ENCODE measurements around the gene CRYGN.

DNA sequence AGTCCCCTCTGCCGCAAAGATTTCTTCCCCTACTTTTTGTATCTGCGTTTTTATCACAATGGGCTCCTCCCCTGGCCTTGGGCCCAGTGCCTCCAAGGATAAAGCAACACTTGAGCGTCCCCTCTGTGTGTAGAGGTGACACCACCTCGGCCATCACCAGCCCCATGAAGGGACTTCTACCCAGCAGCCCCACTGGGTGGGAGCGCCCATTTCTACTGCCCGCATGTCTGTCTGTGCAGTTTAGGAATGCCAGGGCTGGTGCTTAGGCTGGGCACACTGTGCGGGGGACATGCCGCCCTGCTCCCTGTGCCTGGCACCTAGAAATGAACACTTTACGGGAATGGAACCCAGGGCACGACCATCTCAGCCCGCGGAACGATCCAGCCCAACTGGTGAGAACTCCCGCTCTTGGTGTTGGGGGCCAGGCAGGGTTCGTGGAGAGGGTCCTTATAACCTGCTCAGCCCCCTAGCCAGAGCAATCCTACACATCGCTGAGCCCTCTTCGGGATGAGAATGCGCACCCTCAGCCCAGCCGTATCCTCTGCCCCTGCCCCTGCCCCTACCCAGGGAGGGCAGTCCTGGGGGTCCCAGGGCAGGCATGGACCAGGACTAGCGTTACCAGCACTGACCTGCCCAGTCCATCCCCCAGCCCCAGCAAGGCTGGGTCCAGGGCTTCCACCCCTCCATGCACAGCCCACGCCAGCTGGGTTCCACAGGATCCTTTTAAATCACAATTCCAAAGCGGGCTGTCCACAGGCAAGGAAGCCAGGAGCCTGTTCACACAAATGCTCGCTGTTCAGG lies 12.8 kb downstream of the CRYGN start:
- TF ChIP-seq EZH2phosphoT487 (IDR thresholded peaks at IDR 0.05; ENCODE audit: borderline replicate concordance, low read depth) (no peak), RAD21 (IDR thresholded peaks at IDR 0.05; ENCODE audit: low read length) (no peak), REST (IDR thresholded peaks at IDR 0.05; ENCODE audit: low read depth, low read length) (no peak), YY1 (IDR thresholded peaks at IDR 0.05; ENCODE audit: low read depth) (no peak), SMC3 (IDR thresholded peaks at IDR 0.05; ENCODE audit: low read depth, low read length) (no peak), GABPA (IDR thresholded peaks at IDR 0.05; ENCODE audit: low read depth) (no peak; the same call in 1 of the 2 replicates), CHD2 (IDR thresholded peaks at IDR 0.05; ENCODE audit: low read length, partially characterized antibody) (no peak), TAF1 (IDR thresholded peaks at IDR 0.05; ENCODE audit: borderline replicate concordance, low read depth, low read length) (no peak), NRF1 (IDR thresholded peaks at IDR 0.05; ENCODE audit: low read depth, low read length) (no peak), EP300 (IDR thresholded peaks at IDR 0.05; ENCODE audit: borderline replicate concordance in 1 of 2, low read depth in 1 of 2, low read length in 1 of 2) (no peak)
- TF ChIP-seq, protein P1, sequence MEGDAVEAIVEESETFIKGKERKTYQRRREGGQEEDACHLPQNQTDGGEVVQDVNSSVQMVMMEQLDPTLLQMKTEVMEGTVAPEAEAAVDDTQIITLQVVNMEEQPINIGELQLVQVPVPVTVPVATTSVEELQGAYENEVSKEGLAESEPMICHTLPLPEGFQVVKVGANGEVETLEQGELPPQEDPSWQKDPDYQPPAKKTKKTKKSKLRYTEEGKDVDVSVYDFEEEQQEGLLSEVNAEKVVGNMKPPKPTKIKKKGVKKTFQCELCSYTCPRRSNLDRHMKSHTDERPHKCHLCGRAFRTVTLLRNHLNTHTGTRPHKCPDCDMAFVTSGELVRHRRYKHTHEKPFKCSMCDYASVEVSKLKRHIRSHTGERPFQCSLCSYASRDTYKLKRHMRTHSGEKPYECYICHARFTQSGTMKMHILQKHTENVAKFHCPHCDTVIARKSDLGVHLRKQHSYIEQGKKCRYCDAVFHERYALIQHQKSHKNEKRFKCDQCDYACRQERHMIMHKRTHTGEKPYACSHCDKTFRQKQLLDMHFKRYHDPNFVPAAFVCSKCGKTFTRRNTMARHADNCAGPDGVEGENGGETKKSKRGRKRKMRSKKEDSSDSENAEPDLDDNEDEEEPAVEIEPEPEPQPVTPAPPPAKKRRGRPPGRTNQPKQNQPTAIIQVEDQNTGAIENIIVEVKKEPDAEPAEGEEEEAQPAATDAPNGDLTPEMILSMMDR (IDR thresholded peaks at IDR 0.05), result no peak
- TF ChIP-seq, protein P2, sequence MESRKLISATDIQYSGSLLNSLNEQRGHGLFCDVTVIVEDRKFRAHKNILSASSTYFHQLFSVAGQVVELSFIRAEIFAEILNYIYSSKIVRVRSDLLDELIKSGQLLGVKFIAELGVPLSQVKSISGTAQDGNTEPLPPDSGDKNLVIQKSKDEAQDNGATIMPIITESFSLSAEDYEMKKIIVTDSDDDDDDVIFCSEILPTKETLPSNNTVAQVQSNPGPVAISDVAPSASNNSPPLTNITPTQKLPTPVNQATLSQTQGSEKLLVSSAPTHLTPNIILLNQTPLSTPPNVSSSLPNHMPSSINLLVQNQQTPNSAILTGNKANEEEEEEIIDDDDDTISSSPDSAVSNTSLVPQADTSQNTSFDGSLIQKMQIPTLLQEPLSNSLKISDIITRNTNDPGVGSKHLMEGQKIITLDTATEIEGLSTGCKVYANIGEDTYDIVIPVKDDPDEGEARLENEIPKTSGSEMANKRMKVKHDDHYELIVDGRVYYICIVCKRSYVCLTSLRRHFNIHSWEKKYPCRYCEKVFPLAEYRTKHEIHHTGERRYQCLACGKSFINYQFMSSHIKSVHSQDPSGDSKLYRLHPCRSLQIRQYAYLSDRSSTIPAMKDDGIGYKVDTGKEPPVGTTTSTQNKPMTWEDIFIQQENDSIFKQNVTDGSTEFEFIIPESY (IDR thresholded peaks at IDR 0.05; ENCODE audit: borderline replicate concordance, low read depth), result no peak

Data from SK-N-SH (cell line).